GM13977 (cell line): Measurements from ENCODE around the gene CLDN9.
A peak's percentile ranks its signal among the peaks of the same experiment; 100 is the strongest.

ENCODE experiments used
- DNase-seq: peaks from one replicate; pipeline ENCODE4 v3.0.0; 2012; ENCODE audit warnings: low spot score
- in situ Hi-C: fragments of 300-500 bp; cut with MboI; formaldehyde crosslinking; loops from one replicate; pipeline ENCODE4 v1.12.0; 2022; ENCODE audit warnings: low sequenced_read_pairs, low pct_unique_long_range_greater_than_20kb, mixed read lengths, inconsistent platforms; ENCODE audit not compliant: unreplicated experiment
- TF ChIP-seq, protein P1 (sequence below): IDR thresholded peaks from 2 replicates; pipeline ENCODE4 v1.5.1; 2012; ENCODE audit warnings: mild to moderate bottlenecking, control low read depth; ENCODE audit not compliant: insufficient read depth; ENCODE audit errors: extremely low read depth, missing control alignments

Gene CLDN9

DNA sequence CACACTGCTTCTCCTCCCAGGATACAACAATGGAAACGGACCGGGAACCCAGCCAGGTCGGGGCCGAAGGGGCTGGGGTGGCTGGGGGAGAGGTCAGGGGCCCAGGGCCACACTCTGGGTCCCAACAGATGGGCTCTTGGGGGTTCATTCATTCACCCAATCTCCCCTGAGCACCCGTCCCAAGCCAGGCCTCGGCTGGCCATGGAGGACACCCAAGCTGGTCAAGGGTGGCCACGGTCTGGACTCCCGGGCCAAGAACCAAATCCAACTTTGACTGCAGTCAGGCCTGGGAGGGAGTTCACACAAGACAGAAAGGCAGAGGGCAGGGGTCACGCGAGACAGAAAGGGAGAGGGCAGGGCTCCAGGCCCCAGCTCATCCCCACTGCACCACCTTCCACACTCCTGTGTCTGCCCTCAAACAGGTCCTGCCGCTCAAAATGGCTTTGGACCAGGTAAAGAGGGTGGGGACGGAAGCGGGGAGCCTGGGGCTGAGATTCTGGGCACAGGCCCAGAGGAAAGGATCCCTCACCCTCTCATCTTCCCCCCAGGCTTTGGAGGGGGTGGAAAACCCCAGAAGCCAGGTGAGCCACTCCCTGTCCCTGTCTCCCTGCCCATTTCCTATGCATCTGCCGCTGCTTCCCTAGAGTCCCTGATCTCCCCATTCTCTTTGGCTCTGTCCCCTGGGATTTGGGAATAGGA lies 20.2 kb upstream of the CLDN9 start:
- in situ Hi-C loops: no loop called here
- no peak for DNase-seq
- TF ChIP-seq, protein P1, sequence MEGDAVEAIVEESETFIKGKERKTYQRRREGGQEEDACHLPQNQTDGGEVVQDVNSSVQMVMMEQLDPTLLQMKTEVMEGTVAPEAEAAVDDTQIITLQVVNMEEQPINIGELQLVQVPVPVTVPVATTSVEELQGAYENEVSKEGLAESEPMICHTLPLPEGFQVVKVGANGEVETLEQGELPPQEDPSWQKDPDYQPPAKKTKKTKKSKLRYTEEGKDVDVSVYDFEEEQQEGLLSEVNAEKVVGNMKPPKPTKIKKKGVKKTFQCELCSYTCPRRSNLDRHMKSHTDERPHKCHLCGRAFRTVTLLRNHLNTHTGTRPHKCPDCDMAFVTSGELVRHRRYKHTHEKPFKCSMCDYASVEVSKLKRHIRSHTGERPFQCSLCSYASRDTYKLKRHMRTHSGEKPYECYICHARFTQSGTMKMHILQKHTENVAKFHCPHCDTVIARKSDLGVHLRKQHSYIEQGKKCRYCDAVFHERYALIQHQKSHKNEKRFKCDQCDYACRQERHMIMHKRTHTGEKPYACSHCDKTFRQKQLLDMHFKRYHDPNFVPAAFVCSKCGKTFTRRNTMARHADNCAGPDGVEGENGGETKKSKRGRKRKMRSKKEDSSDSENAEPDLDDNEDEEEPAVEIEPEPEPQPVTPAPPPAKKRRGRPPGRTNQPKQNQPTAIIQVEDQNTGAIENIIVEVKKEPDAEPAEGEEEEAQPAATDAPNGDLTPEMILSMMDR: no peak

DNA sequence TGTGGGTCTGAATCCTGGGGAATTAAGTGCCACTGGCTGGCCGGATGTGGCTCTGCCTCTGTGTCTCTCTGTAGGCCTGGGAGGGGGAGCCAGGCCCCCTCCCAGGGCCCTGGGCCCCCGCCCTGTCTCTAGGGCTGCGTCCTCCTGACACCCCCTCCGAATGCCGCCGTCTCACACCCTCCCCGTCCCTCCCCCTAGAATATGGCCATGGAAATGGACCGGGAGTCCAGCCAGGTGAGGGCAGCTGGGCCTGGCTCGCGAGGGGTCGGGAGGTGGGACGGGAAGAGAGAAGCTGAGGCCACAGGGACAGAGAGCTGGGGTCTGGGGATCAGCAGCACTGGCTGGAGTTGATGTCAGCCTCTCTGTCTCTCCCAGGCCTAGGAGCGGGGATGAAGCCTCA lies 16.4 kb upstream of the CLDN9 start:
- no peak for DNase-seq
- in situ Hi-C loops: no loop called here
- TF ChIP-seq, protein P1: no peak

DNA sequence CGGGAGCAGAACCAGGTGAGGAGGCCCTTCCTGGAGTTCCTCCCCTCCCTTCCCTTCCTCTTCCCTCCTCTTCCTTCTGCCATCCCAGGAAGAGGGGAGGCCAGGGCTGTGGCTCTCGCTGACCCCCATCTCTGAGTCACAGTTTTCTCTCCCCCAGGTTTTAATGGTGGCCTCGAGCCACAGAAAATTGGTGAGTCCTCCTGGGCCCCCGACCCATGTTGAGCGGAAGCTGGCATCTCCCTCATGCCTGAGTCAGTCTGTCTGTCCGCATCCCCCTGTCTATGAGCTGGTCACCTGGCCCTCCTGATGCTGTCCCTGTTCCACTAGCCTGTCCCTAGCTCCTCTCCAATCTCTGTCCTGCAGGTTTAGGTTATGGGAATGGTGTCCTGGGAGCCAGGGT lies 12.8 kb upstream of the CLDN9 start:
- in situ Hi-C loops: no loop called here
- TF ChIP-seq, protein P1: no peak
- DNase-seq: no peak

DNA sequence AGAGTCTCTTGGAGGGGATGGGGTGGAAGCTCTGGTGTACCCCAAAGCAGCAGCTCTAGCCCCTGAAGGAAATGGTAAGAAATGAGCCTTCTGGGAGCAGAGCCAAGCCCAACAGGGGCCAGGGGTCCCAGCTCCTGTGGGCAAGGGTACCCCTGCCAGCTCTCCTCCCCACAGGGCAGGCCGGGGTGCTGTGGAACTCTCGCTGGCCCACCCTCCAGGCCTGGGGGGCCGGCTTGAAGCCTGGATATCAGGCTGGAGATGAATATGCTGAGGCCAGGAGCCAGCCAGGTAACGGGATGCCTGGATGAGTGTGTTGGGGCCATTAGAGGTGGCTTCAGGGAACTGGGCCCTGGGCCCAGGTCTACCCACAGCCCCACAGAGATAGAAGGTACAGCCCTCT lies 12.2 kb upstream of the CLDN9 start:
- TF ChIP-seq, protein P1: no peak
- in situ Hi-C loops: no loop called here
- no peak for DNase-seq

DNA sequence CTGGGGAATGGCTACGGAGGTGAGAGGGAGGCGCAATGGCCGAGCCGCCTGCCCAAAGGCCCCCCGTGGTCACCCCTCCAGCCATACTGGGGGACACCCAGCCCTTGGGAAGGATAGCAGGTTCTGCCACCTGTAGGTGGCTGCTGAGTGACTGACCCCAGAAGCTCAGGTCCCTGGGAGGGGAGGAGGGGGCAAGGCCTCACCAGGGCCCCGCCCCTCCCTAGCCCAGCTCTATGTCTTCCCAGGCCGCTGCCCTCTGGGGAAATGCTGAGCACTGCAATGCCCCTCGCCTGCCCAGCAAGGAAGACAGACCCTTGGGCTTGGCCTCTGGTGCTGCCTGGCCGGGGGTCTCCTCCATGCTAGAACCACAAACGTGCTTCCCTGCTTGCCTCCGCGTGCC lies 11.4 kb upstream of the CLDN9 start:
- DNase-seq: no peak
- in situ Hi-C loops: no loop called here
- TF ChIP-seq, protein P1: no peak

DNA sequence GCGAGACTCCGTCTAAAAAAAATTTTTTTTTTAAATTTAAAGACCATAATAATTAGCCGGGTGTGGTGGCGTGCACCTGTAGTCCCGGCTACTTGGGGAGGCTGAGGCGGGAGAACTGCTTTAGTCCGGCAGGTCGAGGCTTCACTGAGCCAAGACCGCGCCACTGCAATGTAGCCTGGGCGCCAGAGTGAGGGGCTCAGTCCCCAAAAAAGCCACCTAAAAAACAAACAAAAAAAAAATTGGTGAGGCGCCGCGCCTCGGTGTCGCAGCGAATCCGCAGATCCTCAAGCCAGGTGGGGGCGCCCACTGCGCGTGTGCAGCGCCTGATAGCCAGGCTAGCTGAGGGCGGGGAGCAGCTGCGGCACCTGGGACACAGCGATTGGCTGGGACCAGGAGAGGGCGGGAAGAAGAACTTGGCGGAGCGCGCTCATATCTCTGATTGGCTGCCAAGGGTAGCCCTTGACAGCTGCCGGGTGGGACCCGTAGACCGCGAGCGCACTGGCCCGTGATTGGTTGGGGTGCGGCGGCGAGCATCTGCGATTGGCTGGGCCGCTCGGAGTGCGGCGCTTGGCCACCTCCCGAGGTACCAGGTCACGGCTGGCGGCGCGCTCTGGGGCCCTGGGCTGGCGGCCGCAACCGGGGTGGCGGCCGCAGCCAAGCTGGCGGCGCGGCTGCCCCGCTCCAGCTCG lies 9.0 kb upstream of the CLDN9 start:
- in situ Hi-C loops: no loop called here
- TF ChIP-seq, protein P1: peak; percentile 86

More for the DNA sequence above, 9.0 kb upstream of the CLDN9 start:
- DNase-seq: peak; percentile 100
